Large intestine (tissue), 3 donors: Measurements from ENCODE around the gene FSTL4. TPM values are rescaled to one million over a fixed set of nuclear protein-coding genes. Genes with fewer than 3 reads are reported as not detected.

Experiments
- DNase-seq, 2 donors: peaks; one replicate each; pipeline versions ENCODE4 v3.0.0 to v3.0.0-alpha.2; 2013
- H3K27ac ChIP-seq: one replicate; pipeline ENCODE4 v1.5.1; 2013; ENCODE audit warnings: low read length
- H3K27me3 ChIP-seq: 2 replicates; pipeline ENCODE4 v1.6.1; 2013; ENCODE audit warnings: low read length; ENCODE audit not compliant: control insufficient read depth, insufficient read depth
- H3K36me3 ChIP-seq: 2 replicates; pipeline ENCODE4 v1.6.1; 2013; ENCODE audit warnings: low read length; ENCODE audit not compliant: control insufficient read depth, insufficient read depth
- H3K4me1 ChIP-seq: one replicate; pipeline ENCODE4 v1.6.1; 2013; ENCODE audit warnings: low read length; ENCODE audit not compliant: control insufficient read depth, insufficient read depth
- H3K4me3 ChIP-seq: one replicate; pipeline ENCODE4 v1.5.1; 2013; ENCODE audit warnings: low read length
- H3K9me3 ChIP-seq: one replicate; pipeline ENCODE4 v1.6.1; 2013; ENCODE audit warnings: mild to moderate bottlenecking, low read depth, low read length, moderate library complexity; ENCODE audit not compliant: control insufficient read depth
- WGBS: methylation state at CpG from one replicate; pipeline ENCODE4 v1.1.5; 2013; ENCODE audit warnings: low lambda C conversion rate; ENCODE audit not compliant: insufficient coverage; 5-methylcytosine and 5-hydroxymethylcytosine counted together
- polyA plus RNA-seq: library from polyadenylated mRNA; unstranded; fragments of 120-200 nt; gene quantifications from one replicate; pipeline ENCODE4 v1.2.1, GENCODE V29; 2013

The FSTL4 gene
- polyA plus RNA-seq, 1 donor = 1.4 TPM

- Histone ChIP-seq H3K27ac (no peak overlapping the region), H3K4me3 (no peak overlapping the region), H3K4me1 (no peaks in the 10 kb centered on the region), H3K36me3 (no peaks in the 10 kb centered on the region), H3K9me3 (no peaks in the 10 kb centered on the region), H3K27me3 (no peaks in the 10 kb centered on the region)
- no peak for DNase-seq
- no CpG with 5 or more reads among the region's 5 CpGs for WGBS
Measured at GRCh38 chr5:133595465-133595864, 16.9 kb downstream of the FSTL4 start.

DNA sequence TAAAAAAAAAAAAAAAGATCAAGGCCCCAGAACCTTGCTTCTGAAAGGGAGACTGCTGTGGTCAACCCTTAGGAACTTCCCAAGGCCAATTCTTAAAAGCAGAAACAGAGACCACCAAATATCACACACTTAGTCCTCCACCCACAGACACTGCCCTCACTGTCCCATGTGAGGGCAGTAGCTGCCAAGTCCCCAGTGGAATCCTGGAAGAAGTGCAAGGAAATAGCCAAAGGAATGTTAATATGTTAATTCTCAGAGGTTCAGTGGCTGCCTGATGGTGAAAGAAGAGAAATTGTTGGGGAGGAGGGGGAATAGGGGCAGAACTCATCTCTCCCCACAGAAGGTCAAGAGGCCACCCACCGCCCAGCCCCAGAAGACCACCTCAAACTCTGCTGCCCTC is 23.1 kb downstream of the FSTL4 start:
- Histone ChIP-seq H3K4me1 (no peaks in the 10 kb centered on the region), H3K4me3 (no peak overlapping the region)
- WGBS = no CpG with 5 or more reads among the region's 1 CpG

GRCh38 chr5:133582971-133583370 is 29.4 kb downstream of the FSTL4 start:
- Histone ChIP-seq H3K4me3 (no peak overlapping the region), H3K27me3 (peaks cover 5% of the 10 kb centered on the region), H3K36me3 (no peaks in the 10 kb centered on the region), H3K27ac (no peak overlapping the region), H3K4me1 (no peaks in the 10 kb centered on the region), H3K9me3 (no peaks in the 10 kb centered on the region)
- no peak for DNase-seq
- no CpG with 5 or more reads among the region's 7 CpGs for WGBS

More for the DNA sequence above, 23.1 kb downstream of the FSTL4 start:
- no peaks in the 10 kb centered on the region for H3K27me3 ChIP-seq
- H3K9me3 ChIP-seq = no peaks in the 10 kb centered on the region
- DNase-seq = no peak
- H3K36me3 ChIP-seq = no peaks in the 10 kb centered on the region
- no peak overlapping the region for H3K27ac ChIP-seq

- H3K4me3 ChIP-seq = no peak overlapping the region
- H3K9me3 ChIP-seq = no peaks in the 10 kb centered on the region
- DNase-seq = no peak
- no peaks in the 10 kb centered on the region for H3K36me3 ChIP-seq
- no peaks in the 10 kb centered on the region for H3K4me1 ChIP-seq
- no CpG with 5 or more reads among the region's 5 CpGs for WGBS
- peaks cover 5% of the 10 kb centered on the region for H3K27me3 ChIP-seq
- no peak overlapping the region for H3K27ac ChIP-seq
Measured at GRCh38 chr5:133581918-133582317, 30.4 kb downstream of the FSTL4 start.

- peaks cover 5% of the 10 kb centered on the region for H3K27me3 ChIP-seq
- no peak for DNase-seq
- no CpG with 5 or more reads among the region's 5 CpGs for WGBS
- H3K4me3 ChIP-seq = no peak overlapping the region
- H3K9me3 ChIP-seq = no peaks in the 10 kb centered on the region
- no peaks in the 10 kb centered on the region for H3K36me3 ChIP-seq
- no peaks in the 10 kb centered on the region for H3K4me1 ChIP-seq
- H3K27ac ChIP-seq = no peak overlapping the region
Measured at GRCh38 chr5:133581348-133581747, 31.0 kb downstream of the FSTL4 start.

DNA sequence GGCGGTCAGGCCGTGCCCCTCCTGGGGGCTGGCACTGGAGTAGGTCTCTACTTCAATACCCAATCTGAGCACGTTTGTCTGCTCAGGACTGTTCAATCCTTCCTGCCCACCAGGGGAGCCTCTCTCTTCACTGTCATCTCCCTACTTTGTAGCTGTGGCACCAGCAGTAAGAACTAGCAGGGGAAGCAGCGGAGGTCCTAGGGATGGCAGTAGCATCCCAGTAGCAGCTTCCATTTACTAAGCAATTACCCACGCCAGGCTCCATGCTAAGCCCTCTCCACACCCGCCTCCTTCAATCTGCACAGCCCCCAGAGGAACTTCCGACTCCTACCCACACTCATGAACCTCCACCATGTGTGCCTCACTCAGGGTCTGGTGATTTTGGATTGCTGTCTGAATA is 31.7 kb downstream of the FSTL4 start:
- WGBS = 100% methylated on average over 2 of the region's 7 CpGs
- Histone ChIP-seq H3K27ac (no peak overlapping the region), H3K27me3 (peaks cover 5% of the 10 kb centered on the region), H3K4me3 (no peak overlapping the region), H3K9me3 (no peaks in the 10 kb centered on the region), H3K36me3 (no peaks in the 10 kb centered on the region), H3K4me1 (no peaks in the 10 kb centered on the region)
- no peak for DNase-seq

- Histone ChIP-seq H3K4me3 (no peak overlapping the region), H3K36me3 (no peaks in the 10 kb centered on the region), H3K27me3 (peaks cover 5% of the 10 kb centered on the region), H3K4me1 (no peaks in the 10 kb centered on the region), H3K9me3 (no peaks in the 10 kb centered on the region), H3K27ac (no peak overlapping the region)
- no peak for DNase-seq
- WGBS = no CpG with 5 or more reads among the region's 4 CpGs
Measured at GRCh38 chr5:133579766-133580165, 32.6 kb downstream of the FSTL4 start.

GRCh38 chr5:133569347-133569746 is 43.0 kb downstream of the FSTL4 start:
- Histone ChIP-seq H3K4me3 (no peak overlapping the region), H3K9me3 (no peaks in the 10 kb centered on the region), H3K36me3 (no peaks in the 10 kb centered on the region), H3K27me3 (no peaks in the 10 kb centered on the region), H3K27ac (no peak overlapping the region), H3K4me1 (no peaks in the 10 kb centered on the region)
- DNase-seq = no peak
- 83% methylated on average over 1 of the region's 1 CpG for WGBS

GRCh38 chr5:133565993-133566392 is 46.3 kb downstream of the FSTL4 start:
- no CpG with 5 or more reads among the region's 3 CpGs for WGBS
- no peaks in the 10 kb centered on the region for H3K9me3 ChIP-seq
- peak in 1 of 2 donors; percentile 5 for DNase-seq
- no peaks in the 10 kb centered on the region for H3K4me1 ChIP-seq
- H3K36me3 ChIP-seq = no peaks in the 10 kb centered on the region
- no peak overlapping the region for H3K4me3 ChIP-seq
- no peaks in the 10 kb centered on the region for H3K27me3 ChIP-seq
- no peak overlapping the region for H3K27ac ChIP-seq

GRCh38 chr5:133564921-133565565 is 47.3 kb downstream of the FSTL4 start:
- Histone ChIP-seq H3K27ac (no peak overlapping the region), H3K4me1 (no peaks in the 10 kb centered on the region), H3K36me3 (no peaks in the 10 kb centered on the region), H3K9me3 (no peaks in the 10 kb centered on the region), H3K4me3 (no peak overlapping the region), H3K27me3 (no peaks in the 10 kb centered on the region)
- WGBS = no CpG with 5 or more reads among the region's 4 CpGs
- no peak for DNase-seq

DNA sequence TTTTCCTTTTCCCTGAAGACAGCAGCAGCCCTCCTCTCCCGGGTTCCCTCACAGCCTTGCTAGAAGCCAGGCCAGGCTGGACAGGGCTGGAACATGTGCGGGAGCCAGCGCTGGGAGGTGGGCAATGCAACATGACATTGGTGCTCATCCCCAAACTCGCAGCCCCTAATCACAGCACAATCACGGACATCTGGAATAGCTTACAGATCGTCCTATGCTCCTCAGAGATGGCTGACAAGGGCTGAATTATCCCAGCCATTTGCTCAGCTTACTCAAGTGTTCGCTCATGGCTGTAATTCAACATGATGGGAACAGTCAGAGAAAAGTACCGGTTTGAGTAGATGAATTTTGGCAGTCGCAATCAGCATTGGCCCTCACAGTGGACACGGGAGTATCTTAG is 49.8 kb downstream of the FSTL4 start:
- Histone ChIP-seq H3K9me3 (no peaks in the 10 kb centered on the region), H3K27me3 (peaks cover 10% of the 10 kb centered on the region), H3K4me1 (no peaks in the 10 kb centered on the region), H3K4me3 (no peak overlapping the region), H3K36me3 (no peaks in the 10 kb centered on the region), H3K27ac (no peak overlapping the region)
- DNase-seq = no peak
- no CpG with 5 or more reads among the region's 10 CpGs for WGBS
